SU-DHL-6 (cell line): ENCODE measurements around the gene CD79A.

Experiments used
- H2AFZ ChIP-seq: fragments of 200-600 bp; sonication (generic); 2 replicates; pipeline ENCODE4 v1.6.1; 2014; ENCODE audit warnings: low read depth, mild to moderate bottlenecking, moderate library complexity, mixed read lengths, antibody characterized with exemption, low read length; ENCODE audit not compliant: severe bottlenecking
- H3F3A ChIP-seq: fragments of 200-600 bp; shearing (Covaris generic); 2 replicates; pipeline ENCODE4 v1.6.0; 2016; ENCODE audit warnings: antibody characterized with exemption, mild to moderate bottlenecking; ENCODE audit not compliant: insufficient read depth
- H3K27ac ChIP-seq: fragments of 200-600 bp; sonication (generic); 2 replicates; pipeline ENCODE4 v1.5.1; 2016; ENCODE audit warnings: low read depth, mild to moderate bottlenecking, low read length, moderate library complexity, mixed read lengths
- H3K27me3 ChIP-seq: fragments of 200-600 bp; sonication (generic), shearing (Covaris generic); 2 replicates; pipeline ENCODE4 v1.6.0; 2014; ENCODE audit warnings: mild to moderate bottlenecking, low read length
- H3K36me3 ChIP-seq: fragments of 200-600 bp; sonication (generic); 2 replicates; pipeline ENCODE4 v1.6.1; 2014; ENCODE audit warnings: mild to moderate bottlenecking, low read length, mixed read lengths
- H3K4me2 ChIP-seq: fragments of 300-600, 200-600 bp; shearing (Covaris generic), sonication (generic); 2 replicates; pipeline ENCODE4 v1.6.0; 2014; ENCODE audit warnings: low read length, low read depth, mild to moderate bottlenecking; ENCODE audit not compliant: poor library complexity, severe bottlenecking
- H3K4me3 ChIP-seq: fragments of 200-600 bp; sonication (generic); 2 replicates; pipeline ENCODE4 v1.5.1; 2014; ENCODE audit warnings: antibody characterized with exemption, low read length, mild to moderate bottlenecking, mixed read lengths; ENCODE audit not compliant: insufficient read depth, poor library complexity, severe bottlenecking
- H3K79me2 ChIP-seq: fragments of 200-600 bp; sonication (generic); 2 replicates; pipeline ENCODE4 v1.6.1; 2014; ENCODE audit warnings: mild to moderate bottlenecking, low read length, moderate library complexity; ENCODE audit not compliant: insufficient read depth
- H3K9ac ChIP-seq: fragments of 200-600 bp; sonication (generic); 2 replicates; pipeline ENCODE4 v1.7.0; 2014; ENCODE audit warnings: mild to moderate bottlenecking, low read length
- H3K9me2 ChIP-seq: fragments of 200-600 bp; sonication (generic); replicated peaks from 2 replicates; pipeline ENCODE4 v1.6.1; 2014; ENCODE audit warnings: low read length; ENCODE audit not compliant: insufficient read depth
- H3K9me3 ChIP-seq: fragments of 200-600 bp; sonication (generic); 2 replicates; pipeline ENCODE4 v1.6.1; 2014; ENCODE audit warnings: low read length, mixed read lengths; ENCODE audit not compliant: insufficient read depth
- H4K20me1 ChIP-seq: fragments of 200-600 bp; sonication (generic); 2 replicates; pipeline ENCODE4 v1.6.1; 2014; ENCODE audit warnings: low read depth, mild to moderate bottlenecking, antibody characterized with exemption, low read length, moderate library complexity, mixed read lengths
- EZH2phosphoT487 ChIP-seq: fragments of 200-600 bp; sonication (generic), shearing (Covaris generic); conservative IDR thresholded peaks from 2 replicates; pipeline ENCODE4 v1.6.1; 2018; ENCODE audit warnings: mild to moderate bottlenecking, antibody characterized with exemption, low read length, moderate library complexity, mixed read lengths
- TF ChIP-seq, protein P1 (sequence below): fragments of 200-600 bp; sonication (generic); IDR thresholded peaks from one replicate; pipeline ENCODE4 v1.5.1; 2017; ENCODE audit warnings: antibody characterized with exemption, mild to moderate bottlenecking, low read length, moderate library complexity; ENCODE audit not compliant: insufficient read depth, poor library complexity, severe bottlenecking

The CD79A gene

DNA sequence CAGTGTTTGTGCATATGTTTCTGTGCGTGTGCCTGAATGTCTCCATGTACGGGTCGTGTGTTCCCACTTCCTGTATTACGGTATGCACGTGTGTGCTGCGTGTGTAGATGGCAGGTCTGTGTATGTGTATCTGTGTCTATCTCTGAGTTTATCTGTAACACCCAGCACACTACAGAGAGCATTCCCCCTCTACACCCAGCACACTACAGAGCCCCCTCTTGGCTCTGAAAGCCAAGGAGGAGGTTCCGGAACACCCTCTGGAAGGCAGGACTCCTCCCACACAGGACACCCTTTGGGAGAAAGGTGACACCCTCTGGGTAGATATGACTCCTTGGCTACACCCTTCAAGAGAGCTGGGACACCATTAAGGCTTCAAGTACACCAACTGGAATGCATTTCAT, 53.2 kb downstream of the CD79A start:
- H3K4me2 ChIP-seq, result peak overlapping the region; percentile 84

More for the DNA sequence above, 53.2 kb downstream of the CD79A start:
- no peak for TF ChIP-seq EZH2phosphoT487
- TF ChIP-seq, protein P1, sequence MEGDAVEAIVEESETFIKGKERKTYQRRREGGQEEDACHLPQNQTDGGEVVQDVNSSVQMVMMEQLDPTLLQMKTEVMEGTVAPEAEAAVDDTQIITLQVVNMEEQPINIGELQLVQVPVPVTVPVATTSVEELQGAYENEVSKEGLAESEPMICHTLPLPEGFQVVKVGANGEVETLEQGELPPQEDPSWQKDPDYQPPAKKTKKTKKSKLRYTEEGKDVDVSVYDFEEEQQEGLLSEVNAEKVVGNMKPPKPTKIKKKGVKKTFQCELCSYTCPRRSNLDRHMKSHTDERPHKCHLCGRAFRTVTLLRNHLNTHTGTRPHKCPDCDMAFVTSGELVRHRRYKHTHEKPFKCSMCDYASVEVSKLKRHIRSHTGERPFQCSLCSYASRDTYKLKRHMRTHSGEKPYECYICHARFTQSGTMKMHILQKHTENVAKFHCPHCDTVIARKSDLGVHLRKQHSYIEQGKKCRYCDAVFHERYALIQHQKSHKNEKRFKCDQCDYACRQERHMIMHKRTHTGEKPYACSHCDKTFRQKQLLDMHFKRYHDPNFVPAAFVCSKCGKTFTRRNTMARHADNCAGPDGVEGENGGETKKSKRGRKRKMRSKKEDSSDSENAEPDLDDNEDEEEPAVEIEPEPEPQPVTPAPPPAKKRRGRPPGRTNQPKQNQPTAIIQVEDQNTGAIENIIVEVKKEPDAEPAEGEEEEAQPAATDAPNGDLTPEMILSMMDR, result no peak
- Histone ChIP-seq H4K20me1 (no peaks in the 10 kb centered on the region), H3K4me3 (peak overlapping the region; percentile 69), H3K36me3 (no peaks in the 10 kb centered on the region), H3K9me2 (no peaks in the 10 kb centered on the region), H3K9me3 (no peaks in the 10 kb centered on the region), H3K27ac (peak overlapping the region; percentile 99), H3K27me3 (no peaks in the 10 kb centered on the region), H2AFZ (no peak overlapping the region), H3K79me2 (peaks cover 8% of the 10 kb centered on the region), H3K9ac (peak overlapping the region; percentile 91), H3F3A (peaks cover 31% of the 10 kb centered on the region)
